Nephron (organoid): ENCODE data around the gene RASIP1.
A peak's percentile ranks its signal among the peaks of the same experiment; 100 is the strongest.
"Not testable (repeated sequence)": the region's sequence is repeated elsewhere in the genome, so short reads cannot be mapped to it uniquely, and the experiment has no call there.

Experiments
- H3K27ac Mint-ChIP-seq, 3 experiments: 2 replicates each; pipeline ENCODE4 v1.8.0; 2020; ENCODE audit warnings: mixed read lengths in 3 of 3, mild to moderate bottlenecking in 2 of 3, moderate library complexity in 1 of 3
- H3K27me3 Mint-ChIP-seq: 2 replicates; pipeline ENCODE4 v1.8.0; 2021; ENCODE audit warnings: low read depth, mild to moderate bottlenecking, moderate library complexity, mixed read lengths
- H3K36me3 Mint-ChIP-seq: 2 replicates; pipeline ENCODE4 v1.8.0; 2020; ENCODE audit warnings: low read depth, mixed read lengths
- H3K4me1 Mint-ChIP-seq: 2 replicates; pipeline ENCODE4 v1.8.0; 2020; ENCODE audit warnings: mixed read lengths
- H3K4me3 Mint-ChIP-seq, 3 experiments: 2 replicates each; pipeline ENCODE4 v1.8.0; 2020; ENCODE audit warnings: mild to moderate bottlenecking in 3 of 3, mixed read lengths in 3 of 3, moderate library complexity in 2 of 3
- H3K9me3 Mint-ChIP-seq: 2 replicates; pipeline ENCODE4 v1.8.0; 2020; ENCODE audit warnings: mixed read lengths
- TF ChIP-seq, protein P1 (sequence below), 3 experiments: fragments of 200-600 bp; sonication (generic); IDR thresholded peaks; one replicate each; pipeline ENCODE4 v1.5.0; 2021; ENCODE audit warnings: antibody characterized with exemption in 3 of 3; ENCODE audit not compliant: unreplicated experiment in 3 of 3

RASIP1 gene

GRCh38 chr19:48689449-48689848 is 51.0 kb downstream of the RASIP1 start:
- Mint-ChIP-seq H3K4me1 (peaks cover 22% of the 10 kb centered on the region), H3K9me3 (no peaks in the 10 kb centered on the region), H3K4me3 (no peak overlapping the region), H3K36me3 (peaks cover 3% of the 10 kb centered on the region), H3K27ac (peak overlapping the region; percentile 38 to 70 (median 64)), H3K27me3 (peaks cover 13% of the 10 kb centered on the region)
- TF ChIP-seq, protein P1, sequence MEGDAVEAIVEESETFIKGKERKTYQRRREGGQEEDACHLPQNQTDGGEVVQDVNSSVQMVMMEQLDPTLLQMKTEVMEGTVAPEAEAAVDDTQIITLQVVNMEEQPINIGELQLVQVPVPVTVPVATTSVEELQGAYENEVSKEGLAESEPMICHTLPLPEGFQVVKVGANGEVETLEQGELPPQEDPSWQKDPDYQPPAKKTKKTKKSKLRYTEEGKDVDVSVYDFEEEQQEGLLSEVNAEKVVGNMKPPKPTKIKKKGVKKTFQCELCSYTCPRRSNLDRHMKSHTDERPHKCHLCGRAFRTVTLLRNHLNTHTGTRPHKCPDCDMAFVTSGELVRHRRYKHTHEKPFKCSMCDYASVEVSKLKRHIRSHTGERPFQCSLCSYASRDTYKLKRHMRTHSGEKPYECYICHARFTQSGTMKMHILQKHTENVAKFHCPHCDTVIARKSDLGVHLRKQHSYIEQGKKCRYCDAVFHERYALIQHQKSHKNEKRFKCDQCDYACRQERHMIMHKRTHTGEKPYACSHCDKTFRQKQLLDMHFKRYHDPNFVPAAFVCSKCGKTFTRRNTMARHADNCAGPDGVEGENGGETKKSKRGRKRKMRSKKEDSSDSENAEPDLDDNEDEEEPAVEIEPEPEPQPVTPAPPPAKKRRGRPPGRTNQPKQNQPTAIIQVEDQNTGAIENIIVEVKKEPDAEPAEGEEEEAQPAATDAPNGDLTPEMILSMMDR (IDR thresholded peaks at IDR 0.05; ENCODE audit: unreplicated experiment in 3 of 3), result no peak

DNA sequence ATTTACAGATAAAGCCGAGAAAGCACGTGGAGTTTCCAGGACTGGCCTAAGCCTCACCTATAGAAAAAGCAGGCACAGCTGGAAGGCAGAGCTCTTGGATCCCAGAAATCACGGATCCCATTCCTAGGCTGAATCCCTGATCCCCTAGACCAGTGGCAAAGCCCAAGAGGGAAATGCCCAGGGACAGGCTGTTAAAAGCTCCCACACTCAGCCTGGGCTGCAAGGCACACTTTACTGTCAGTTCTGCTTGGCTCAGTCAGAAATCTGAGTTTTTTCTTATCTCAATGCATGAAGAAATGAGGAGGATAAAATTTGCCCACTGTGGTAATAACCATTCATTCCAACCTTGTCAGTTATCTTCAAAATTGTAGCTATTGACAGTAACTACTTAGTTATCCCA is 52.6 kb downstream of the RASIP1 start:
- Mint-ChIP-seq H3K27ac (no peak overlapping the region), H3K36me3 (no peaks in the 10 kb centered on the region), H3K27me3 (peaks cover 10% of the 10 kb centered on the region), H3K4me3 (no peak overlapping the region), H3K4me1 (peaks cover 27% of the 10 kb centered on the region), H3K9me3 (no peaks in the 10 kb centered on the region)
- TF ChIP-seq, protein P1 (IDR thresholded peaks at IDR 0.05; ENCODE audit: unreplicated experiment in 3 of 3), result no peak

- H3K27ac Mint-ChIP-seq, result peak overlapping the region in 2 of 3 experiments; percentile 55 to 59
- H3K36me3 Mint-ChIP-seq, H3K4me3 Mint-ChIP-seq: not testable (repeated sequence)
Measured at GRCh38 chr19:48686637-48687036, 53.8 kb downstream of the RASIP1 start.

DNA sequence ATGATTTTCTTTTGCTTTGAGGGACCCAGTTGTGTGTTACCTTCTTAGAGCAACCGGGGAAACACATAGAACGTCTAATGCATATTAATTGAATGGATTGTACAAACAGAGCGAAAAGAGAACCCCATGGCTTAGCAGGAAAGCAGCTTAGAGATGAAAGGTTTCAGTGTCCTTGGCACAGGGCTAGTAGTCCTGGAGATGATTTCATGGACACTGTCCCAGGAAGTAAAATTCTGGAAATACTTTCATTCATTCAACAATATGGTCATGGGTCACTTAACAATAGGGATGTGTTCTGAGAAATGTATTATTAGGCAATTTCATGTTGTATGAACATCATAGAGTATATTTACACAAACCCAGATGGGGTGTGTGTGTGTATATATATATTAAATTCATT is 54.3 kb downstream of the RASIP1 start:
- H3K9me3 Mint-ChIP-seq, result no peaks in the 10 kb centered on the region
- H3K36me3 Mint-ChIP-seq, result no peaks in the 10 kb centered on the region
- no peak overlapping the region for H3K27ac Mint-ChIP-seq
- peaks cover 10% of the 10 kb centered on the region for H3K27me3 Mint-ChIP-seq
- peaks cover 30% of the 10 kb centered on the region for H3K4me1 Mint-ChIP-seq
- TF ChIP-seq, protein P1 (IDR thresholded peaks at IDR 0.05; ENCODE audit: unreplicated experiment in 3 of 3), result no peak
- no peak overlapping the region for H3K4me3 Mint-ChIP-seq

More at GRCh38 chr19:48686637-48687036, 53.8 kb downstream of the RASIP1 start:
- H3K9me3 Mint-ChIP-seq, result not testable (repeated sequence)
- H3K27me3 Mint-ChIP-seq, result peaks cover 10% of the 10 kb centered on the region
- H3K4me1 Mint-ChIP-seq, result peaks cover 27% of the 10 kb centered on the region

DNA sequence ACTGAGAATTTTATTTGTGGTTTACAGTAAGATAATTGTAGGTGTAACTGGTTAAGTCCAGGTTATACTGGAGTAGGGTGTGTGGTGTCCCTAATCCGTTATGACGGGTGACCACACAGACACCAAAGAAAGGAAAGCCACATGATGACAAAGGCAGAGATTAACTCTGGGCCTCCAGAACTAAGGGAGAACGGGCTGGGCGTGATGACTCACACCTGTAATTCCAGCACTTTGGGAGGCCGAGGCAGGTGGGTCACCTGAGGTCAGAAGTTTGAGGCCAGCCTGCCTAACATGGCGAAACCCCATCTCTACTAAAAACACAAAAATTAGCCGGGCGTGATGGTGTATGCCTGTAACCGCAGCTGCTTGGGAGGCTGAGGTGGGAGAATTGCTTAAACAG is 54.8 kb downstream of the RASIP1 start:
- H3K4me1 Mint-ChIP-seq, result peaks cover 33% of the 10 kb centered on the region
- H3K4me3 Mint-ChIP-seq, result no peak overlapping the region
- peaks cover 10% of the 10 kb centered on the region for H3K27me3 Mint-ChIP-seq
- H3K27ac Mint-ChIP-seq, result no peak overlapping the region
- no peaks in the 10 kb centered on the region for H3K9me3 Mint-ChIP-seq
- TF ChIP-seq, protein P1 (IDR thresholded peaks at IDR 0.05; ENCODE audit: unreplicated experiment in 3 of 3), result no peak
- H3K36me3 Mint-ChIP-seq, result no peaks in the 10 kb centered on the region

DNA sequence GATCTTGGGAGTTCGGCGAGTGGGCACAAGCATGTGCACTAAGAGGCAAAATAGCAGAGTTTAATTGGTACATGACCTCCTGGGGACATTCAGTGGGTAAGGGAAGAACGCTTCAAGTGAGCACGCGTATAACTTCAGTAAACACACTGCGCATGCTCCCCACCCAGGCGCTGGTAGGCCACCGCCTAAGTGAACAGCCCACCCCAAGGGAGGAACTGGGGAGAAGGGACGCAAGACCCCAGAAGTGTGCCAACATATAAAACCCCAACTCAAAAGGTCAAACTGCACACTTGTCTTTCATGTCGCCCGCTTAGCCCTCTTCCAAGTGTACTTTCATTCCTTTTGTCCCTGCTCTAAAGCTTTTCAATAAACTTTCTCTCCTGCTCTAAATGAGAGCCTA is 57.1 kb downstream of the RASIP1 start:
- H3K36me3 Mint-ChIP-seq, result no peaks in the 10 kb centered on the region
- peaks cover 7% of the 10 kb centered on the region for H3K27me3 Mint-ChIP-seq
- H3K4me3 Mint-ChIP-seq, result no peak overlapping the region
- peak overlapping the region in 2 of 3 experiments; percentile 15 to 33 for H3K27ac Mint-ChIP-seq
- no peaks in the 10 kb centered on the region for H3K9me3 Mint-ChIP-seq
- TF ChIP-seq, protein P1 (IDR thresholded peaks at IDR 0.05; ENCODE audit: unreplicated experiment in 3 of 3), result no peak
- H3K4me1 Mint-ChIP-seq, result peaks cover 26% of the 10 kb centered on the region
